Gastroesophageal sphincter (tissue), 4 donors: Measurements from ENCODE around the gene KCNS1. TPM values are rescaled to one million over a fixed set of nuclear protein-coding genes. Genes with fewer than 3 reads are reported as not detected.
"Not testable (repeated sequence)": the region's sequence is repeated elsewhere in the genome, so short reads cannot be mapped to it uniquely, and the experiment has no call there.

Experiments used
- ATAC-seq: fragments of 150-250 bp; one replicate; pipeline ENCODE4 v1.9.1; 2016; ENCODE audit warnings: mild to moderate bottlenecking, moderate library complexity
- H3K27ac ChIP-seq, 4 donors: fragments of 200-600 bp; sonication (generic) in 3 of 4; 1 replicate in 3 of 4; 2 replicates in 1 of 4; pipeline ENCODE4 v1.5.1; 2016 to 2019
- H3K27me3 ChIP-seq: fragments of 200-600 bp; sonication (generic); one replicate; pipeline ENCODE4 v1.5.1; 2019
- H3K36me3 ChIP-seq, 2 donors: fragments of 200-600 bp; sonication (generic); one replicate each; pipeline ENCODE4 v1.5.1; 2019; ENCODE audit warnings: control low read depth in 1 of 2
- H3K4me1 ChIP-seq, 3 donors: fragments of 200-600 bp; sonication (generic); 1 replicate in 2 of 3; 2 replicates in 1 of 3; pipeline ENCODE4 v1.5.1; 2016 to 2019; ENCODE audit warnings: control low read depth in 2 of 3
- H3K4me3 ChIP-seq, 2 donors: fragments of 200-600 bp; sonication (generic); one replicate each; pipeline ENCODE4 v1.5.1; 2019; ENCODE audit warnings: mild to moderate bottlenecking in 1 of 2, moderate library complexity in 1 of 2
- H3K9me3 ChIP-seq, 3 donors: fragments of 200-600 bp; sonication (generic); one replicate each; pipeline ENCODE4 v1.5.1; 2017 to 2019; ENCODE audit warnings: control low read depth in 2 of 3
- CTCF ChIP-seq, 4 experiments: fragments of 200-600 bp in 2 of 4; fragments of 450-650 bp in 2 of 4; sonication (generic) in 1 of 4; IDR thresholded peaks; one replicate each; pipeline ENCODE4 v1.5.1; 2017 to 2019; ENCODE audit warnings: antibody characterized with exemption in 4 of 4, mild to moderate bottlenecking in 2 of 4, moderate library complexity in 2 of 4
- EP300 ChIP-seq: sonication (generic); formaldehyde crosslinking; IDR thresholded peaks from one replicate; pipeline ENCODE4 v1.6.1; 2017; ENCODE audit warnings: antibody characterized with exemption, mild to moderate bottlenecking
- POLR2A ChIP-seq, 2 donors: fragments of 450-650 bp; IDR thresholded peaks; one replicate each; pipeline ENCODE4 v1.6.1; 2017; ENCODE audit warnings: antibody characterized with exemption in 2 of 2, mild to moderate bottlenecking in 2 of 2, moderate library complexity in 1 of 2
- POLR2AphosphoS5 ChIP-seq: sonication (generic); formaldehyde crosslinking; IDR thresholded peaks from one replicate; pipeline ENCODE4 v1.6.1; 2017; ENCODE audit warnings: antibody characterized with exemption
- WGBS, 2 donors: methylation state at CpG; one replicate each; pipeline ENCODE4 v1.1.5; 2018; ENCODE audit warnings: low coverage in 1 of 2; 5-methylcytosine and 5-hydroxymethylcytosine counted together
- total RNA-seq, 4 donors: library from RNA; depleted of rRNA; stranded (reverse); fragments of >200 nt; gene quantifications; one replicate each; pipeline ENCODE4 v1.1.0, GENCODE V29; 2016

Gene KCNS1
- total RNA-seq, 4 donors from 2014 or later: not detected

- Histone ChIP-seq H3K4me3 (no peak overlapping the region), H3K27ac (no peak overlapping the region), H3K9me3 (no peaks in the 10 kb centered on the region), H3K27me3 (no peaks in the 10 kb centered on the region), H3K4me1 (no peaks in the 10 kb centered on the region), H3K36me3 (peaks cover 0 to 6% of the 10 kb centered on the region in 2 donors)
- ATAC-seq: no peak
- no peak for TF ChIP-seq CTCF (IDR thresholded peaks at IDR 0.05)
- TF ChIP-seq POLR2A (IDR thresholded peaks at IDR 0.05): no peak
- no peak for TF ChIP-seq EP300
- no peak for TF ChIP-seq POLR2AphosphoS5
- WGBS, 2 donors: 44 to 65% methylated on average over 1 to 2 of the region's 2 CpGs
Measured at GRCh38 chr20:45067558-45067957, 33.4 kb downstream of the KCNS1 start.

DNA sequence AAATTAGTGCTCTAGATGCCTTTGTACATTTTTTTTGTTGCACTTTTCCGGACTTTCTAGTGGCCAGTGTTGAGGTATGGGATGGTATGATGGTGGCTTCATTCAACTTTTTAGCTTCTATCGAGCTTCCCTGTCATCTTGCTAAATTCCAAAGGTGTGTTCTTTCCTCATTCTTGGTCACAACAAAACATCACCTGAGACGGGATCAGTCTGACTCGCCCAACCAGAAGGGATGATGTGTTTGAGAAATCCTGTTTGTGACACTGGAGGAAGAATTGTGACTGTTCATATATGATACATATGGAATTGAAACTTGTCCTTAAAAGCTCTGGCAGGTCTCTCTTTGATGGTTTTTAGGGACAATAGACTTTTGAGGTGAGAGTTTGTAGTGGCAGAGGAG lies 33.8 kb downstream of the KCNS1 start:
- H3K27ac ChIP-seq: no peak overlapping the region

DNA sequence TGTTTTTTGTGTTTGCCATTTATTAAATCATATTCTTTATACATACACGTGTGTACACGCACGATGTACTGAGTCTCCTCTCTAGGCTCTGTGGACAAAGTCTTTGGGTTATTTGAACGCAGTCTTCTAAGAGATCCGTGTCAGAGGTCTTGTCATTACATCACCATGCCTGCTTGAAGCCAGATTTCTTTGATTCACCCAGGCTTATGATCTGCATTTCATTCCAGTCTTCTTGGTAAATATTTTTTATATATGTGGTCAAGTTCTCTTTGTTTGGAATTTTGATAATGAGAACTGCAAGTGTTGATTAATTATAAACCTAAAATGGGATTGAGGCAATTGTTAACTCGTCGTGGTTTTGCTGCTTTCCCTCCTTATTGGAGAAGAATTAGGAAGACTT lies 34.6 kb downstream of the KCNS1 start:
- H3K36me3 ChIP-seq: peaks cover 0 to 6% of the 10 kb centered on the region in 2 donors
- no peak for ATAC-seq
- TF ChIP-seq EP300 (no peak), POLR2AphosphoS5 (no peak), POLR2A (IDR thresholded peaks at IDR 0.05) (no peak), CTCF (IDR thresholded peaks at IDR 0.05) (no peak)
- no peaks in the 10 kb centered on the region for H3K9me3 ChIP-seq
- H3K27ac ChIP-seq: no peak overlapping the region
- no peaks in the 10 kb centered on the region for H3K4me1 ChIP-seq
- H3K27me3 ChIP-seq: no peaks in the 10 kb centered on the region
- 67 to 75% methylated on average over 7 of the region's 7 CpGs for WGBS, 2 donors
- no peak overlapping the region for H3K4me3 ChIP-seq

More for the DNA sequence above, 33.8 kb downstream of the KCNS1 start:
- no peak for ATAC-seq
- Histone ChIP-seq H3K9me3 (no peaks in the 10 kb centered on the region), H3K4me1 (no peaks in the 10 kb centered on the region), H3K36me3 (peaks cover 0 to 6% of the 10 kb centered on the region in 2 donors), H3K4me3 (no peak overlapping the region), H3K27me3 (no peaks in the 10 kb centered on the region)
- 98 to 100% methylated on average over 1 to 4 of the region's 4 CpGs for WGBS, 2 donors
- TF ChIP-seq POLR2A (IDR thresholded peaks at IDR 0.05) (no peak), CTCF (IDR thresholded peaks at IDR 0.05) (no peak), POLR2AphosphoS5 (no peak), EP300 (no peak)

- TF ChIP-seq CTCF (IDR thresholded peaks at IDR 0.05): no peak
- no peak for TF ChIP-seq POLR2A (IDR thresholded peaks at IDR 0.05)
- TF ChIP-seq POLR2AphosphoS5: no peak
- no peak for TF ChIP-seq EP300
- no peak for ATAC-seq
- H3K4me1 ChIP-seq: no peaks in the 10 kb centered on the region
Measured at GRCh38 chr20:45064812-45065211, 36.1 kb downstream of the KCNS1 start.

DNA sequence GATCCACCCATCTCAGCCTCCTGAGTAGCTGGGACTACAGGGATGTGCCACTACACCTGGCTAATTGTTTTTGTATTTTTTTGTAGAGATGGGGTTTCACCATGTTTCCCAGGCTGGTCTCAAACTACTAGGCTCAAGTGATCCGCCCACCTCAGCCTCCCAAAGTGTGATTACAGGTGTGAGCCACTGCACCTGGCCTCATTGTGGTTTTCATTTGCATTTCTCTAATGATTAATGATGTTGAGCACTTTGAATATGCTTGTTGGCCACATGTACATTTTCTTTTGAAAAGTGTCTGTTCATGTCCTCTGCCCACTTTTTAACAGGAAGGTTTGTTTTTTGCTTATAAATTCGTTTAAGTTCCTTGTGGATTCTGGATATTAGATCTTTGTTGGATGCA lies 37.8 kb downstream of the KCNS1 start:
- H3K4me1 ChIP-seq, ATAC-seq, H3K27ac ChIP-seq, H3K4me3 ChIP-seq, H3K36me3 ChIP-seq, H3K27me3 ChIP-seq, H3K9me3 ChIP-seq: not testable (repeated sequence)
- WGBS, 2 donors: 86 to 90% methylated on average over 2 of the region's 2 CpGs

More at GRCh38 chr20:45064812-45065211, 36.1 kb downstream of the KCNS1 start:
- H3K36me3 ChIP-seq: peaks cover 0 to 6% of the 10 kb centered on the region in 2 donors
- no peak overlapping the region for H3K4me3 ChIP-seq
- H3K9me3 ChIP-seq: no peaks in the 10 kb centered on the region
- no peaks in the 10 kb centered on the region for H3K27me3 ChIP-seq
- no peak overlapping the region for H3K27ac ChIP-seq
